Esophagus squamous epithelium (tissue), 5 donors: ENCODE results near the gene SHISAL2A. TPM values are rescaled to one million over a fixed set of nuclear protein-coding genes. Genes with fewer than 3 reads are reported as not detected.

Source experiments
- DNase-seq: peaks from one replicate; lab custom pipeline; 2025; lab: John Stamatoyannopoulos, UW
- H3K27ac ChIP-seq, 4 donors: fragments of 200-600 bp; sonication (generic); one replicate each; pipeline ENCODE4 v1.5.1; 2016 to 2019; ENCODE audit warnings: mild to moderate bottlenecking in 1 of 4
- H3K27me3 ChIP-seq, 4 donors: fragments of 200-600 bp; sonication (generic); 1 replicate in 3 of 4; 2 replicates in 1 of 4; pipeline versions ENCODE4 v1.5.1 to v1.6.0; 2017 to 2021; ENCODE audit warnings: antibody characterized with exemption in 1 of 4
- H3K36me3 ChIP-seq, 3 donors: fragments of 200-600 bp; sonication (generic); one replicate each; pipeline ENCODE4 v1.5.1; 2016 to 2019
- H3K4me1 ChIP-seq, 3 donors: fragments of 200-600 bp; sonication (generic); one replicate each; pipeline ENCODE4 v1.5.1; 2017 to 2019
- H3K4me3 ChIP-seq, 4 donors: fragments of 200-600 bp; sonication (generic); 1 replicate in 3 of 4; 2 replicates in 1 of 4; pipeline ENCODE4 v1.5.1; 2016 to 2019; ENCODE audit warnings: mild to moderate bottlenecking in 2 of 4, moderate library complexity in 1 of 4
- H3K9me3 ChIP-seq, 3 donors: fragments of 200-600 bp; sonication (generic); one replicate each; pipeline ENCODE4 v1.5.1; 2016 to 2019
- CTCF ChIP-seq, 6 experiments: fragments of 450-650 bp in 4 of 6; fragments of 200-600 bp in 2 of 6; sonication (generic) in 2 of 6; IDR thresholded peaks; one replicate each; pipeline ENCODE4 v1.5.1; 2016 to 2019; ENCODE audit warnings: antibody characterized with exemption in 6 of 6, mild to moderate bottlenecking in 4 of 6, moderate library complexity in 4 of 6
- POLR2A ChIP-seq, 4 donors: fragments of 450-650 bp; IDR thresholded peaks; one replicate each; pipeline ENCODE4 v1.6.1; 2017; ENCODE audit warnings: antibody characterized with exemption in 4 of 4, mild to moderate bottlenecking in 4 of 4, moderate library complexity in 3 of 4
- WGBS, 2 donors: methylation state at CpG; one replicate each; pipeline ENCODE4 v1.1.5; 2018; 5-methylcytosine and 5-hydroxymethylcytosine counted together
- intact Hi-C: fragments of 100-400 bp; cut with DNase I; formaldehyde crosslinking; loops from one replicate; pipeline ENCODE4 v1.15.0; 2022
- total RNA-seq, 4 donors: library from RNA; depleted of rRNA; stranded (reverse); fragments of >200 nt; gene quantifications; one replicate each; pipeline ENCODE4 v1.1.0, GENCODE V29; 2016
- donor health status: DM: yes; HTN: yes; CAD: no.

The SHISAL2A gene
- total RNA-seq, 4 donors from 2014 or later: 1.7 TPM; not detected in 3

- intact Hi-C loops: no loop called here
- no peaks in the 10 kb centered on the region for H3K36me3 ChIP-seq
- H3K4me1 ChIP-seq: peaks cover 0 to 25% (median 6%) of the 10 kb centered on the region in 3 donors
- no peaks in the 10 kb centered on the region for H3K9me3 ChIP-seq
- no peak overlapping the region for H3K4me3 ChIP-seq
- no peak for DNase-seq
- TF ChIP-seq CTCF (IDR thresholded peaks at IDR 0.05) (no peak), POLR2A (IDR thresholded peaks at IDR 0.05) (no peak)
- H3K27me3 ChIP-seq: no peaks in the 10 kb centered on the region
- H3K27ac ChIP-seq: no peak overlapping the region
- 89 to 96% methylated on average over 4 of the region's 4 CpGs for WGBS, 2 donors
These were observed 40.5 kb downstream of the SHISAL2A start for GRCh38 chr1:52673513-52673912.

DNA sequence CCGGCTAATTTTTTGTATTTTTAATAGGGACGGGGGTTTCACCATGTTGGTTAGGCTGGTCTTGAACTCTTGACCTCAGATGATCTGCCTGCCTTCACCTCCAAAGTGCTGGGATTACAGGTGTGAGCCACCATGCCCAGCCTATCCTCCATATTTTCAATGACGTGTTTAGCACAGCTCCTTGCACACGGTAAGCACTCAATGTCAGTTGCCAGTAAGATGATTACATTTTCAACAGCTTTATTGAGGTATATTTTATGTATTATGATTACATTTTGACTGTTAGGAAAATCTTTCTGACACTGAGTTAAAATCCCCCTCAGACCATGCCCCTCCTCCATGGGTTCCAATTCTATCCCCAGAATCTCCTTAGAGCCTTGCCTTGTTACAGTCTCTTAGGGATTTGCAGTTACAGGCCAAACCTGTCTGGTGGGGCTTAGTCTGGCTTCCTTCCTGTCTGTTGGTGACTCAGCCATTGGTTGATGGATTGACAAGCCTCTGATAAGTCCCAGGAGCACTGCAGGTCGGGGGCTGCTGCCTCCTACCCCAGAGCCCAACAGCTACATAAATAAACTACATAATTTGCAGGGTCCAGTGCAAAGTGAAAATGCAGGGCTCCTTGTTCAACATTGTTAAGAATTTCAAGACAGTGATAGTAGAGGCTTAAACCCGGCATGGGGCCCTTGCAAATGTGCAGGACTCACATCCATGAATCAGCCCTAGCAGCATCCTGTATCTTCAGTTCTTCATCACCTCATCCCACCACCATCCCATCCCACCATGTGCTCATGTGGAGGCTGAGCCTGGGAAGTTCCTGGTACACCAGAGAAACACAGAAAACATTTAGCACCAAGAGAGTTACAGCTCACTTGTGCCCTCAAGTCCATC is 41.8 kb downstream of the SHISAL2A start:
- no peaks in the 10 kb centered on the region for H3K36me3 ChIP-seq
- no peak overlapping the region for H3K4me3 ChIP-seq
- 50 to 70% methylated on average over 6 of the region's 6 CpGs for WGBS, 2 donors
- intact Hi-C loops: no loop called here
- peaks cover 0 to 21% (median 6%) of the 10 kb centered on the region in 3 donors for H3K4me1 ChIP-seq
- no peak for TF ChIP-seq CTCF (IDR thresholded peaks at IDR 0.05)
- H3K27me3 ChIP-seq: no peaks in the 10 kb centered on the region
- no peak for DNase-seq
- H3K9me3 ChIP-seq: no peaks in the 10 kb centered on the region
- H3K27ac ChIP-seq: peak overlapping the region in 1 of 4 donors; percentile 40

DNA sequence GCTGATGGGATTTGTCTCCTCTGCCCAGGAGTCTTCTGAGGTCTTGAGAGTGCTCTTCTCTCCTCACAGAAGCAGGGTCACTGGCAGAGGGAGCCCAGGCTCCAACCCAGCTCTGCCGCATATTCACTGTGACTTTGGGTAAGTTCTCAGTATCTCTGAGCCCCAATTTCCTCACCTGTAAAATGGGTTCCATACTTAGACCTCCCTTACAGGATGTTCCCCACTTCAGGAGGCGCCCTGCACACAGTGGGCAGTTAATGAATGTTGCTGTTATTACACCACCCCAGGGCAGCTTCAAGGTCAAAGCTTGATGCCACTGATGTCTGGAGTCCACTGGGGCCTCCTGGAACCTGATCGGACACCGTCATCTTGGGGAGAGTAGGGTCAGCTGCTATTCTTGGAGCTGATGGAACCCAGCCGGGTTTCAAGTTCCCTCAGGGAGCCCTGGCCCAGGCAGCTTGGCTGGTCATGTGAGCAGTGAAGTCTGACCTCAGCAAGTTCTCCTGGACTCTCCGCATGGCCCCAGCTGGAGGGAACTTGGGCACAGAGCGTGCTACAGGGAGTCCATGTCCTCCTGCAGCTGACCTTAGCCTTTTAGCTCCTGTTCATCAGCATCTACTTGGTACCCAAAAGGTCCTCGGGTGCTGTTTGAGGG is 43.4 kb downstream of the SHISAL2A start:
- H3K27me3 ChIP-seq: no peaks in the 10 kb centered on the region
- no peak overlapping the region for H3K27ac ChIP-seq
- peaks cover 0 to 21% (median 6%) of the 10 kb centered on the region in 3 donors for H3K4me1 ChIP-seq
- H3K9me3 ChIP-seq: no peaks in the 10 kb centered on the region
- intact Hi-C loops: no loop called here
- H3K36me3 ChIP-seq: no peaks in the 10 kb centered on the region
- WGBS, 2 donors: 87 to 90% methylated on average over 3 to 4 of the region's 8 CpGs
- no peak for DNase-seq
- no peak overlapping the region for H3K4me3 ChIP-seq
- TF ChIP-seq CTCF (IDR thresholded peaks at IDR 0.05) (no peak), POLR2A (IDR thresholded peaks at IDR 0.05) (no peak)

DNA sequence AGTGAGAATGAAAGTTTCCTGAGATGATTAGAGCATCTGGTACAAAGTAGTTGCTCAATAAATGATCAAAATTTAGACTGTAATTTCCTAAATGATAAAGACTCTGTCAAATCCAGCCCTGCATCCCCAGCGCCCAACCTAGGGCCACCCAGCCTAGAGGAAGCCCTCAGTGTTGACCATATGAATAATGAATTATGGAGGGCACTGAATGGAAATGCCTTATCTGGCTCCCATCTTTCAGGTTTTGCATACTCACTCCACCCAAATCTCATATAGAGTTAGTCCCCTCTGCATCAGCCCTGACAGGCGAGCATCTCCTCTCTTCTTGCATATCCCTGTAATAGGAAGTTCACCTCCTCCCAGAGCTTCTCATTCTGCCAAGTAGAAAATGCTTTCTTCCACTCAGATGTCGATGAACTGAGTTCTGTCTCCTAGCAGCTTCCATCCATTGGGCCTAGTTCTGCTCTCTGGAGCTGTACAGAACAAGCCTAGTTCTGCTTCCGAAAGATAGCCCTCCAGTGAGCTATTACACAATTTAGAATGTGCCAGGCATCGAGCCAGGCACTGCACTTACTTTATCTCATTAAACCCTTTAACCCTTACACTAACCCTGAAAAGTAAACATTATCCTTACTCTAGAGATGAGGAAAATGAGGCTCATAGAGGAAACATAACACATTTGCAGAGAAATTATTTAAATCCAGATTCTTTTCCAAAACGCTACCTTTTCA is 44.3 kb downstream of the SHISAL2A start:
- intact Hi-C loops: no loop called here
- no peak for DNase-seq
- Histone ChIP-seq H3K9me3 (no peaks in the 10 kb centered on the region), H3K4me3 (no peak overlapping the region), H3K27ac (no peak overlapping the region), H3K27me3 (no peaks in the 10 kb centered on the region), H3K36me3 (no peaks in the 10 kb centered on the region), H3K4me1 (peaks cover 0 to 21% (median 6%) of the 10 kb centered on the region in 3 donors)
- WGBS, 2 donors: 62 to 63% methylated on average over 6 of the region's 6 CpGs
- TF ChIP-seq POLR2A (IDR thresholded peaks at IDR 0.05) (no peak), CTCF (IDR thresholded peaks at IDR 0.05) (no peak)
